BLaER1 treated with 17β-estradiol and CSF1 and Interleukin-3, amounts not matched to agents 10 nM and 100 nM (cell line): ENCODE results near the gene PLXDC1.

Source experiments
- H3K27ac ChIP-seq, 11 experiments: shearing (Covaris generic); formaldehyde crosslinking; 2 replicates each; pipeline ENCODE4 v1.8.1; 2022
- H3K27me3 ChIP-seq, 11 experiments: shearing (Covaris generic); formaldehyde crosslinking; 2 replicates each; pipeline ENCODE4 v1.8.1; 2022
- H3K36me3 ChIP-seq, 11 experiments: shearing (Covaris generic); formaldehyde crosslinking; 2 replicates each; pipeline ENCODE4 v1.8.1; 2022
- H3K4me1 ChIP-seq, 10 experiments: shearing (Covaris generic); formaldehyde crosslinking; 2 replicates each; pipeline ENCODE4 v1.8.1; 2022
- H3K4me2 ChIP-seq, 11 experiments: shearing (Covaris generic); formaldehyde crosslinking; 2 replicates each; pipeline ENCODE4 v1.8.1; 2022
- H3K4me3 ChIP-seq, 10 experiments: shearing (Covaris generic); formaldehyde crosslinking; 2 replicates each; pipeline ENCODE4 v1.8.1; 2022
- H3K9ac ChIP-seq, 11 experiments: shearing (Covaris generic); formaldehyde crosslinking; 2 replicates each; pipeline ENCODE4 v1.8.1; 2022
- H3K9me3 ChIP-seq, 11 experiments: shearing (Covaris generic); formaldehyde crosslinking; replicated peaks in 1 of 11; 2 replicates each; pipeline ENCODE4 v1.8.1; 2022
- H4K20me1 ChIP-seq, 11 experiments: shearing (Covaris generic); formaldehyde crosslinking; 2 replicates each; pipeline ENCODE4 v1.8.1; 2022
- Cebpa-rat ChIP-seq, 11 experiments: shearing (Covaris generic); IDR thresholded peaks; 2 replicates each; pipeline ENCODE4 v1.8.1; 2022

PLXDC1 gene

DNA sequence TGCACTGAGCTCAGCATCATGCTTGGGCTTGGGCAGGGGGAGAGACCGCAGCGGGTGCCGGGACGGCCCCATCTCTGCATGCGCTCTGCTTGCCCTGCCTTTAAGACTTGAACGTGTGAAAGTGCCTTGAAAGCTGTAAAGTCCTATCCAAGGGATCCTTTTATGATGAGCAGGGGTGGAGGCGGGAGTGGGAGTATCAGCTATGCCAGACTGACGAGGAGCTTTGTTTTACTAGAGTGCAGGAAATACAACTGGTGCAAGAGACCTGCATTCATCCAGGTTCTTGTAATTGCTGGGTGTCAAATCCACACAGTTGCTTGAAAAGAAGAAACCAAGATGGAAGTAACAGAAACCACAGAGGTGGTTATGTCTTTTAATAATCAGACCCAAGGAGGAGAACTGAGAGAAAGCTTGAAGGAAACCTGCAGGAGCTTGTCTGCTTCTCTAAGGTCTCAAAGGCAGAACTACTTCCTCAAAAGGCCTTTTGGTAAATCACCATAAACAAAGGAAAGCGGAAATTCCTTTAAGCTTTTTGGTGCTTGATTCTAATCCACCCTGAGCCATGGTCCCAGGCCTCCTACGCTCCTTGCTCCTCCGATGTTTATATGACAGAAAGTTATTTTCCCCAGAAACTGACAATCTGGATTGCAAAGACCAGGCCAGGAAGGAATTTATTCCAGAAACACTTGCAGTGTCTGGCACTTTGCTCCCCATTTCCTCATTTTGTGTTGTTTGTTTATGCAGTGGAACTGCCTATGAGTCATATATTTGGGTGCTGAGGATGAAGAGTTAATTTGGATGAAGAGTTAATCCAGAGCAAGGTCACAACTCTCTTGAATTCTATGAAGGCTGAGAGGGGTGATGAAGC, 132.9 kb downstream of the PLXDC1 start:
- peak overlapping the region; percentile 23 to 96 (median 80); a peak in 21 of 22 replicates for H3K4me2 ChIP-seq

DNA sequence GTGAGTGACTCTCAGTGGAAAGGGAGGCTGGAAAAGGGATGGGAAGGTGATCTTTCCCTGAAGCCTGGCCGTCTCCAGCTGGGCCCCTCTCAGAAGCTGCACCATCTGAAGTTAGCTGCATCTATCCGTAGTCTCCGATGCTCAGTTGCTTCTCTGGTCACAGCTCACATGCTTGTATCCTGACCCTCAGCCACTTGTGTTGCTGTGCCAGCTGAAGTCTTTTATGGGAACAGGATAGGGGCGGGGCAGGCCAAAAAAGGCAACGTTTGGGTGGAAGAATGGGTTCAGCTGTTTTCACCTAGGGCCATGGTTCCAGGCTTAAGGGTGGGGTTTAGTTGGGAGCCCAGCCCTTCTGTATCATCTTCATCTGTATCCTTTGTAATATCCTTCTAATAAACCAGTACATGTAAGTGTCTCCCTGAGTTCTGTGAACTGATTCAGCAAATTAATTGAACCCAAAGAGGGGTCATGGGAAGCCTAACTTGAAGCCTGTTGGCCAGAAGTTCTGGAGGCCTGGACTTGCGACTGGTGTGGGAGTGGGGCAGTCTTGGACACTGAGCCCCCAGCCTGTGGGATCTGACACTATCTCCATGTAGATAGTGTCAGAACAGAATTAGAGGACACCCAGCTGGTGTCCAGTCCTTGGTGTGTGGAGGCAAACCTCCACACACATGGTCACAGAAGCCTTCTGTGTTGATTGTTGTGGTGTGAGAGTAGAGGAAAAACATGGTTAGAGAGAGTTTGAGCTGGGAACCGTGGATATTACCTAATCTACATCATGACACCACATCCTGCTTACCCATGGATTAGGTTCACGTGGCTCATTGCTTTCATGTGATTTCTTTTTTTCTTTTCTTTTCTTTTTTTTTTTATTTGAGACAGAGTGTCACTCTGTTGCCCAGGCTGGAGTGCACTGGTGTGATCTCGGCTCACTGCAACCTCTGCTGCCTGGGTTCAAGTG, 135.0 kb downstream of the PLXDC1 start:
- no peaks in the 10 kb centered on the region for H3K27me3 ChIP-seq
- H3K36me3 ChIP-seq: no peaks in the 10 kb centered on the region
- H3K4me1 ChIP-seq: peaks cover 12 to 57% (median 53%) of the 10 kb centered on the region in 10 experiments
- no peak for TF ChIP-seq Cebpa-rat (IDR thresholded peaks at IDR 0.05)
- peak overlapping the region in 10 of 11 experiments; percentile 10 to 83 (median 50); a peak in 14 of 22 replicates for H3K27ac ChIP-seq
- H3K9me3 ChIP-seq: 0 out of 22 replicates have a peak, but pooled peaks cover 0 to 5% (median 0%) of the 10 kb centered on the region in 11 experiments
- peak overlapping the region in 9 of 11 experiments; percentile 26 to 96 (median 82); a peak in 15 of 22 replicates for H3K4me2 ChIP-seq
- H4K20me1 ChIP-seq: no peaks in the 10 kb centered on the region; a peak in 1 of 22 replicates
- peak overlapping the region in 2 of 11 experiments; percentile 7 to 24; a peak in 3 of 22 replicates for H3K9ac ChIP-seq
- no peak overlapping the region for H3K4me3 ChIP-seq

More for the DNA sequence above, 132.9 kb downstream of the PLXDC1 start:
- peaks cover 12 to 57% (median 53%) of the 10 kb centered on the region in 10 experiments for H3K4me1 ChIP-seq
- H3K9ac ChIP-seq: peak overlapping the region in 7 of 11 experiments; percentile 15 to 70 (median 53); a peak in 13 of 22 replicates
- H3K4me3 ChIP-seq: 0 out of 20 replicates have a peak overlapping the region, but pooled peaks of 1 of the 10 experiments have one; percentile 6
- no peaks in the 10 kb centered on the region for H3K36me3 ChIP-seq
- 0 out of 22 replicates have a peak, but pooled peaks cover 0 to 5% (median 0%) of the 10 kb centered on the region in 11 experiments for H3K9me3 ChIP-seq
- H4K20me1 ChIP-seq: no peaks in the 10 kb centered on the region; a peak in 1 of 22 replicates
- H3K27ac ChIP-seq: peak overlapping the region; percentile 3 to 83 (median 69); a peak in 18 of 22 replicates
- H3K27me3 ChIP-seq: no peaks in the 10 kb centered on the region
- no peak for TF ChIP-seq Cebpa-rat (IDR thresholded peaks at IDR 0.05)

DNA sequence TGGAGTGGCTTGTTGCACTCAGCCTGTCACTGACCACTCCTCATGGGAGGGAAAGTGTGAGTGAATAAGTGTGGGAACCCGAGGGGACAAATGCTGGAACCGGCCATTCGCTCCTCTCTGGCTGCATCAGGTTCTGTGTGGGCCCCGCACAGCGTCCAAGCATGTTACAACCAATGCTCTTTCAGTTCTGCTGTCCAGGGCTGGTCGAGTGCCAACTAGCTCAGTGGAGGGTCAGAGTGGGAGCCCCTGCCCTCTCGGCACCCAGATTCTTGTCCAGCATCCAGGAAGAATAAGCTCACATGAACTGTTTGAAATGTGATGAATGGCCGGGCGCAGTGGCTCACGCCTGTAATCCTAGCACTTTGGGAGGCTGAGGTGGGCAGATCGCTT, 135.9 kb downstream of the PLXDC1 start:
- Histone ChIP-seq H3K9ac (peak overlapping the region in 5 of 11 experiments; percentile 10 to 49 (median 24); a peak in 5 of 22 replicates), H3K4me1 (peaks cover 12 to 57% (median 53%) of the 10 kb centered on the region in 10 experiments), H3K27ac (peak overlapping the region in 9 of 11 experiments; percentile 41 to 83 (median 59); a peak in 17 of 22 replicates), H4K20me1 (no peaks in the 10 kb centered on the region; a peak in 1 of 22 replicates), H3K27me3 (no peaks in the 10 kb centered on the region), H3K4me2 (peak overlapping the region in 10 of 11 experiments; percentile 13 to 96 (median 81); a peak in 18 of 22 replicates), H3K4me3 (no peak overlapping the region), H3K36me3 (no peaks in the 10 kb centered on the region), H3K9me3 (0 out of 22 replicates have a peak, but pooled peaks cover 0 to 5% (median 0%) of the 10 kb centered on the region in 11 experiments)
- no peak; a peak in 1 of 22 replicates for TF ChIP-seq Cebpa-rat (IDR thresholded peaks at IDR 0.05)

DNA sequence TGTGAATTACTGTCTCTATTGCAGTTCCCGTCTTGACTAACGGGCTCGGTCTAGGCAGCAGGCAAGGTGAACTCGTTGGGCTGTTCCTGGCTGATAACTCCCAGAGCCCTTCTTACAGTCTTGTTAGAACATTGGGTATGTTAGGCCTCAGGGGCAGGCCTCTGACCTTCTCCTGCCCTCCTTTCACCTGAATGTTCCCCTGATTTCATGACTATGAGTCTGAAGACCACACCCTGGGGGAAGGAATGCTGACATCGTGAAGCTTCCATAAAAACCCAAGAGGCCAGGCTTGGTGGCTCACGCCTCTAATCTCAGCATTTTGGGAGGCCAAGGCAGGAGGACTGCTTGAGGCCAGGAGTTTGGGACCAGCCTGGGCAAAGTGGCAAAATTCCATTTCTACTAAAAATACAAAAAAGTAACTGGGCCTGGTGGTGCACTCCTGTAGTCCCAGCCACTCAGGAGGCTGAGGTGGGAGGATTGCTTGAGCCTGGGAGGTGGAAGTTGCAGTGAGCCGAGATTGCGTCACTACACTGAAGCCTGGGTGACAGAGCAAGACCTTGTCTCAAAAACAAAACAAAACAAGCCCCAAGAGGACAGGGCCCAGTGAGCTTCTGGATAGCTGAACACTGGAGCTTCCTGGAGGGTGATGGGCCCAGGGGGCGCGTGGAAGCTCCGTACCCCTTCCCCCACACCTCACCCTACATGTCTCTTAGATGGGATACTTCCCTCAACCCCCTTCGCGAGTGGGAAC, 136.5 kb downstream of the PLXDC1 start:
- Histone ChIP-seq H3K36me3 (no peaks in the 10 kb centered on the region), H3K4me3 (no peak overlapping the region), H3K9me3 (0 out of 22 replicates have a peak, but pooled peaks cover 0 to 5% (median 0%) of the 10 kb centered on the region in 11 experiments), H3K27me3 (no peaks in the 10 kb centered on the region), H3K27ac (peak overlapping the region in 9 of 11 experiments; percentile 41 to 83 (median 59); a peak in 18 of 22 replicates), H3K4me1 (peaks cover 12 to 57% (median 53%) of the 10 kb centered on the region in 10 experiments), H3K9ac (peak overlapping the region in 5 of 11 experiments; percentile 10 to 49 (median 24); a peak in 5 of 22 replicates), H3K4me2 (peak overlapping the region in 10 of 11 experiments; percentile 13 to 96 (median 81); a peak in 18 of 22 replicates), H4K20me1 (no peaks in the 10 kb centered on the region; a peak in 1 of 22 replicates)
- peak in 10 of 11 experiments; percentile 46 to 88 (median 78); a peak in 16 of 22 replicates for TF ChIP-seq Cebpa-rat (IDR thresholded peaks at IDR 0.05)

DNA sequence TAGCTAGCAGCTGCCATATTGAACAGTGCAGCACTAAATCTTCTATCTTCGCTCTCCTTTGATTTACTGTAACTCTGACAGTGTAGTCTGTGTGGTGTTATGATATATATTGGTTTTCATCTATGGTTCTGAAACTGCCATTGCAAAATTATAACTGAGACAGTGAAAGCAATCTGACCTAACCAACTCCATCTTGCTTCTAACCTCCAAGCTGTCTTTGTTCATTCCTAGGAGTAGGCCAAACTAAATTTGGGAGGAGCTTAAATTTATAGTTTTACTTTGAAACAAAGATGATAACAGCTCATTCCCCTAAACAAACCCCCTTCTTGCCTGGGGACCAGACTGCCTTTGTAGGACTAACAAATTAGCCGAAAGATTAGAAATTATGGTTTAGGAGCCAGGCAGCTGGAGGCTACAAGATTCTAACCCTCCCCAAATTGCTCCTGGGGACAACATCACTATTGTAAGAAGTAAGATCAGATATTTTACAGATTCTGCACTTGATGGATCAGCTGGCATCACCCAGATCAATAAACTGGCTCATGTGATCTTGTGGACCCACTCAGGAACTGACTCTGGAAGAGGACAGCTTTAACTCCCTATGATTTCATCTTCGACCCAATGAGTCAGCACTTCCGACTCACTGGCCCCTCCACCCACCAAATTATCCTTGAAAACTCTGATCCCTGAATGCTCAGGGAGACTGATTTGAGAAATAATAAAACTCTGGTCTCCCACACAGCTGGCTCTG, 137.2 kb downstream of the PLXDC1 start:
- peak overlapping the region in 9 of 11 experiments; percentile 41 to 83 (median 59); a peak in 14 of 22 replicates for H3K27ac ChIP-seq
- H3K27me3 ChIP-seq: no peaks in the 10 kb centered on the region
- peak overlapping the region in 1 of 11 experiments; percentile 14; a peak in 4 of 22 replicates for H3K9ac ChIP-seq

More for the DNA sequence above, 137.2 kb downstream of the PLXDC1 start:
- H3K36me3 ChIP-seq: no peaks in the 10 kb centered on the region
- 0 out of 22 replicates have a peak, but pooled peaks cover 0 to 1% (median 0%) of the 10 kb centered on the region in 11 experiments for H3K9me3 ChIP-seq
- peaks cover 12 to 54% (median 51%) of the 10 kb centered on the region in 10 experiments for H3K4me1 ChIP-seq
- no peak for TF ChIP-seq Cebpa-rat (IDR thresholded peaks at IDR 0.05)
- no peak overlapping the region for H3K4me3 ChIP-seq
- no peaks in the 10 kb centered on the region; a peak in 1 of 22 replicates for H4K20me1 ChIP-seq
- peak overlapping the region in 9 of 11 experiments; percentile 13 to 96 (median 82); a peak in 15 of 22 replicates for H3K4me2 ChIP-seq
